Endothelial cell (in vitro differentiated cells): Measurements from ENCODE around the gene HIVEP2. TPM values are rescaled to one million over a fixed set of nuclear protein-coding genes. Genes with fewer than 3 reads are reported as not detected.

Experiments
- DNase-seq: peaks from one replicate; pipeline ENCODE4 v3.0.0; 2021; ENCODE audit warnings: low spot score
- H3K27ac Mint-ChIP-seq: one replicate; pipeline ENCODE4 v1.8.0; 2021; ENCODE audit warnings: mixed read lengths, inconsistent platforms; ENCODE audit not compliant: unreplicated experiment
- H3K27me3 Mint-ChIP-seq: one replicate; pipeline ENCODE4 v1.8.0; 2021; ENCODE audit warnings: mild to moderate bottlenecking, moderate library complexity, mixed read lengths, inconsistent platforms; ENCODE audit not compliant: unreplicated experiment
- H3K36me3 Mint-ChIP-seq: one replicate; pipeline ENCODE4 v1.8.0; 2021; ENCODE audit warnings: mild to moderate bottlenecking, low read depth, mixed read lengths, inconsistent platforms; ENCODE audit not compliant: unreplicated experiment
- H3K4me1 Mint-ChIP-seq: one replicate; pipeline ENCODE4 v1.8.0; 2021; ENCODE audit warnings: mild to moderate bottlenecking, mixed read lengths, inconsistent platforms; ENCODE audit not compliant: unreplicated experiment
- H3K4me3 Mint-ChIP-seq: one replicate; pipeline ENCODE4 v1.8.0; 2021; ENCODE audit warnings: mild to moderate bottlenecking, mixed read lengths, inconsistent platforms; ENCODE audit not compliant: unreplicated experiment
- H3K9me3 Mint-ChIP-seq: one replicate; pipeline ENCODE4 v1.8.0; 2021; ENCODE audit warnings: mixed read lengths, inconsistent platforms; ENCODE audit not compliant: unreplicated experiment
- CTCF ChIP-seq: fragments of 200-600 bp; sonication (generic); IDR thresholded peaks from one replicate; pipeline ENCODE4 v1.5.0; 2021; ENCODE audit warnings: antibody characterized with exemption; ENCODE audit not compliant: unreplicated experiment
- total RNA-seq: library from RNA; stranded (reverse); fragmentation: NEBNext Ultra II Directional; extraction: Animal tissue kit (Norgen Biotek cat#: 25700); gene quantifications from one replicate; pipeline ENCODE4 v1.2.1, GENCODE V29; 2021; ENCODE audit not compliant: unreplicated experiment

The HIVEP2 gene
- total RNA-seq, 1 donor from 2014 or later, result 15.6 TPM

GRCh38 chr6:142914369-142914768, 30.6 kb downstream of the HIVEP2 start:
- H3K27me3 Mint-ChIP-seq, result peaks cover 3% of the 10 kb centered on the region

GRCh38 chr6:142913511-142914047, 31.4 kb downstream of the HIVEP2 start:
- Mint-ChIP-seq H3K4me1 (peaks cover 2% of the 10 kb centered on the region), H3K27me3 (peaks cover 3% of the 10 kb centered on the region), H3K4me3 (no peak overlapping the region), H3K36me3 (peaks cover 19% of the 10 kb centered on the region), H3K9me3 (no peaks in the 10 kb centered on the region), H3K27ac (no peak overlapping the region)
- no peak for TF ChIP-seq CTCF
- no peak for DNase-seq

More at GRCh38 chr6:142914369-142914768, 30.6 kb downstream of the HIVEP2 start:
- H3K4me3 Mint-ChIP-seq, result no peak overlapping the region
- H3K27ac Mint-ChIP-seq, result no peak overlapping the region
- H3K4me1 Mint-ChIP-seq, result peaks cover 2% of the 10 kb centered on the region
- TF ChIP-seq CTCF, result no peak
- no peaks in the 10 kb centered on the region for H3K9me3 Mint-ChIP-seq
- H3K36me3 Mint-ChIP-seq, result peaks cover 19% of the 10 kb centered on the region
- DNase-seq, result no peak

GRCh38 chr6:142913036-142913510, 31.9 kb downstream of the HIVEP2 start:
- peaks cover 2% of the 10 kb centered on the region for H3K4me1 Mint-ChIP-seq
- H3K27me3 Mint-ChIP-seq, result peaks cover 3% of the 10 kb centered on the region
- H3K9me3 Mint-ChIP-seq, result no peaks in the 10 kb centered on the region
- no peak for DNase-seq
- no peak overlapping the region for H3K27ac Mint-ChIP-seq
- no peak overlapping the region for H3K4me3 Mint-ChIP-seq
- peaks cover 19% of the 10 kb centered on the region for H3K36me3 Mint-ChIP-seq
- TF ChIP-seq CTCF, result no peak

GRCh38 chr6:142912125-142912524, 32.9 kb downstream of the HIVEP2 start:
- Mint-ChIP-seq H3K36me3 (peaks cover 19% of the 10 kb centered on the region), H3K4me3 (peak overlapping the region; percentile 34), H3K4me1 (peaks cover 2% of the 10 kb centered on the region), H3K27me3 (peaks cover 3% of the 10 kb centered on the region), H3K27ac (no peak overlapping the region), H3K9me3 (no peaks in the 10 kb centered on the region)
- no peak for TF ChIP-seq CTCF
- DNase-seq, result no peak

GRCh38 chr6:142911430-142911829, 33.5 kb downstream of the HIVEP2 start:
- Mint-ChIP-seq H3K9me3 (no peaks in the 10 kb centered on the region), H3K4me3 (no peak overlapping the region), H3K27ac (no peak overlapping the region)

More at GRCh38 chr6:142911430-142911829, 33.5 kb downstream of the HIVEP2 start:
- H3K36me3 Mint-ChIP-seq, result peaks cover 19% of the 10 kb centered on the region
- no peak for DNase-seq
- peaks cover 3% of the 10 kb centered on the region for H3K27me3 Mint-ChIP-seq
- H3K4me1 Mint-ChIP-seq, result peaks cover 2% of the 10 kb centered on the region
- no peak for TF ChIP-seq CTCF
